ENCODE data around the gene KDM6B.

The KDM6B gene

DNA sequence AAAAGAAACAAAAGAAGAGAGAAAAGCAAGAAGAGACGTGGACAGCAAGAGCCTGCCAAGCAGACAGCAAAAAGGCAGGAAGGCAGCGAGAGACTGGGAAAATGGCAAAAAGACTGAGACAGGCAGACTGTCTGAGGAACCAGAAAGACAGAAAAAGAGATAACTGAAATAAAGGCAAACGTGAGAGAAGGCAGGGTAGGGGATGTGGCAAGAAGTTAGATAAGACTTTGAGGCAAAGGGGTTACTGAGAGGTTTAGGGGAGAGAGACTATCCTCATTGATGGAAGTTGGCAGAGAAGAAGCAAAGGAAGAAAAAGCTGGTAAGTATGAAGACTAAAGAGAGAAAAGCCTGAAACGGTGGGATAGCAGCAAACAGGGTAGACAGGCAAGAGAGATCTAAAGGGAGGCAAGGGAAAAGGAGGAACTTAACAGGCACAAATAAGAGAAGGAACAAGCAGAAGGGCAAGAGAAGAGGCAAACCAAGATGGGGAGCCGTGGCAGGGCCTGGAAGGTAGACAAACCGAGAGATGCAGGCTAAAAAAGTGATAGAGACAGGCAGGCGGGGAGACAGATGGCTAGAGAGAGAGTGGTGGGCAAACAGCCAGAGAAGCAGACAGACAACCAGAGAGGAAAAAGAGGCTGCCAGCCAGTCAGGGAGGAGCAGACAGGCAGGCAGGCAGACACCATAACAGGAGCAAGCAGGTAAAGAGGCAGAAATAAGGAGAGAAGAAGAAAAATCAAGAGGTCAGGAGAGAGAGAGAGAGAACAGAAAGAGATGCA is 47.4 kb downstream of the KDM6B start:
- DNase-seq: no peak

DNA sequence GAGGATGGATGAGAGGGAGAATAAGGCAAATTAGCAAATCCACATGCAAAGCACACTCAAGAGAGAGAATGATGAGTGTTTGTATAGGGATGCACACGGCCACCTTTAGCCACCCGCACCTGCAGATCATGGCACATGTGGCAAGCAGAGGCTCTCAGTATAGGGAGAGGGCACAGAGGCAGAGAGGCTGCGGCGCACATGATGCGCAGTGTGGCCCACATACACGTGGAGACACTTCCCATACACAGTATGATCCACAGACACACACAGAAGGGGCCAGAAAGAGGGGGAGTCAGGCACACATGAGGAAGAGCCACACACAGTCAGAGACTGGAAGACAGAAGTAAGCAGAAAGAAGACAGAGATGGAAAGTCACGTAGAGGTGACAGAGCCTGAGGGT is 48.1 kb downstream of the KDM6B start:
- peak in 1 of 5 experiments; percentile 13 for DNase-seq

DNA sequence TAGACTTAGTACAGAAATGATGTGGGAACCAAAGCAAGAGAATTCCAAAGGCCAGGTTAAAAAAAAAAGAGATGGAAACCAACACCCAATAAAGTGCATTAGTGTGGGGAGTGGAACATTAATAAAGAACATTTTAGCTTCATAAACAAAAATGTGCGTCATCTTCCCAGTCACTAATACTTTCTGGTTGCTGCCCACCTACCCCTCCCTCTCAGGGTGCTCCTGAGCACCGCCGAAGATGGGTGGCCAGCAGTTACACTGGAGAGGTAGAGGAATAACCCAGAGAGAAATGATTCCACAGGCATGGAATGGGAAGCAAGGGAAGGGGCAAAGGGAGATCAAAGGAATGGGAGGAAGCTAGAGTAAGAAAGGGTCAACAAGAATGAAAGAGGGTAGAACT is 48.6 kb downstream of the KDM6B start:
- no peak for DNase-seq

All from T-helper 2 cell (primary cell).